ENCODE measurements around the gene GRN. TPM values are rescaled to one million over a fixed set of nuclear protein-coding genes. Genes with fewer than 3 reads are reported as not detected.

Gene GRN
- total RNA-seq, 1 experiment from 2014 or later, result 127 TPM

- H2BK5ac ChIP-seq (ENCODE audit: insufficient read length, low read length), result no peak overlapping the region
- H3K27ac ChIP-seq (ENCODE audit: insufficient read length, low read depth, low read length), result no peak overlapping the region
- Mint-ChIP-seq H3K27ac (no peak overlapping the region), H3K36me3 (ENCODE audit: insufficient read depth in 1 of 3, low read depth in 3 of 3) (peaks cover 0 to 15% (median 9%) of the 10 kb centered on the region in 3 experiments; a peak in 5 of 7 replicates), H3K9me3 (no peaks in the 10 kb centered on the region), H3K4me3 (peak overlapping the region; percentile 75 to 90), H3K4me1 (peaks cover 22 to 36% of the 10 kb centered on the region in 2 experiments), H3K27me3 (ENCODE audit: low read depth) (peaks cover 35% of the 10 kb centered on the region)
- no peak overlapping the region for H2AK5ac ChIP-seq (ENCODE audit: insufficient read length, low read length)
- H2BK12ac ChIP-seq (ENCODE audit: insufficient read length, low read depth, low read length), result no peak overlapping the region
- DNase-seq, result no peak
- peaks cover 14% of the 10 kb centered on the region for H3K4me1 ChIP-seq (ENCODE audit: insufficient read depth, low read length)
- H3K79me1 ChIP-seq (ENCODE audit: insufficient read depth, low read depth, low read length, poor library complexity, severe bottlenecking), result no peaks in the 10 kb centered on the region
- H3K9ac ChIP-seq (ENCODE audit: extremely low read depth, insufficient read length, low read length), result no peak overlapping the region
- no peak overlapping the region for H3K23ac ChIP-seq (ENCODE audit: insufficient read length, low read depth, low read length)
- H3K9me3 ChIP-seq (ENCODE audit: control insufficient read depth, low read depth, low read length), result no peaks in the 10 kb centered on the region
- H2BK120ac ChIP-seq (ENCODE audit: low read depth, low read length, poor library complexity, severe bottlenecking), result no peak overlapping the region
- no peak overlapping the region for H3K4ac ChIP-seq (ENCODE audit: low read depth, low read length)
- no peak overlapping the region for H3K18ac ChIP-seq (ENCODE audit: insufficient read length, low read depth, low read length)
- H3T11ph ChIP-seq (ENCODE audit: low read length), result no peak overlapping the region
- H2BK20ac ChIP-seq (ENCODE audit: low read depth, low read length, poor library complexity, severe bottlenecking), result no peak overlapping the region
- H4K20me1 ChIP-seq (ENCODE audit: control insufficient read depth, insufficient read depth, insufficient read length), result no peaks in the 10 kb centered on the region
- no peaks in the 10 kb centered on the region for H3K79me2 ChIP-seq (ENCODE audit: insufficient read depth, low read length)
- H2BK15ac ChIP-seq (ENCODE audit: low read depth, low read length), result no peak overlapping the region
- no peak overlapping the region for H4K8ac ChIP-seq (replicated peaks; ENCODE audit: insufficient read length, low read depth, low read length)
- WGBS (ENCODE audit: extremely low coverage, insufficient read length, low lambda C conversion rate), result no CpG with 5 or more reads among the region's 11 CpGs
- no peak overlapping the region for H4K5ac ChIP-seq (ENCODE audit: insufficient read length, low read depth, low read length)
- H3K4me2 ChIP-seq (ENCODE audit: insufficient read depth, insufficient read length, low read length), result peak overlapping the region; percentile 58
- no peak overlapping the region for H4K91ac ChIP-seq (ENCODE audit: insufficient read length, low read depth, low read length)
- peaks cover 13% of the 10 kb centered on the region for H3K23me2 ChIP-seq (ENCODE audit: insufficient read length, low read depth, low read length, poor library complexity, severe bottlenecking)
- TF ChIP-seq CTCF (conservative IDR thresholded peaks at IDR 0.05), result no peak
- no peak overlapping the region for H2AFZ ChIP-seq (ENCODE audit: low read length)
- no peak overlapping the region for H3K14ac ChIP-seq (ENCODE audit: insufficient read depth, low read length)
- no peaks in the 10 kb centered on the region for H3K27me3 ChIP-seq (ENCODE audit: insufficient read depth, low read length)
- no peak overlapping the region for H3K56ac ChIP-seq (ENCODE audit: insufficient read length, low read depth, low read length)
Measured at GRCh38 chr17:44362459-44362948, 17.4 kb downstream of the GRN start.

All from H9 (cell line).